Peyer's patch (tissue), 4 donors: ENCODE results near the gene MAML2.

ENCODE experiments used
- CTCF ChIP-seq, 6 experiments: fragments of 450-650 bp in 4 of 6; fragments of 200-600 bp in 2 of 6; sonication (generic) in 1 of 6; IDR thresholded peaks; one replicate each; pipeline ENCODE4 v1.5.1; 2017 to 2019; ENCODE audit warnings: antibody characterized with exemption in 6 of 6, mild to moderate bottlenecking in 3 of 6, moderate library complexity in 1 of 6
- POLR2A ChIP-seq, 2 donors: fragments of 450-650 bp; IDR thresholded peaks; one replicate each; pipeline ENCODE4 v1.5.1; 2017; ENCODE audit warnings: antibody characterized with exemption in 2 of 2, mild to moderate bottlenecking in 2 of 2, moderate library complexity in 2 of 2

- TF ChIP-seq CTCF (IDR thresholded peaks at IDR 0.05) (no peak), POLR2A (IDR thresholded peaks at IDR 0.05) (no peak)
Measured at GRCh38 chr11:96006037-96006436, 337.0 kb downstream of the MAML2 start.
